OCI-LY3 (cell line): Measurements from ENCODE around the gene USHBP1.

Experiments
- CTCF ChIP-seq: fragments of 200-600, 300-600 bp; sonication (generic); IDR thresholded peaks from 2 replicates; pipeline ENCODE4 v1.5.1; 2014; ENCODE audit warnings: antibody characterized with exemption, low read length, low read depth
- EZH2phosphoT487 ChIP-seq: fragments of 200-600 bp; shearing (Covaris generic); IDR thresholded peaks from 2 replicates; pipeline ENCODE4 v1.6.1; 2018; ENCODE audit warnings: antibody characterized with exemption, mixed run types, low read depth

- TF ChIP-seq CTCF (no peak), EZH2phosphoT487 (no peak)
These were observed 29.1 kb upstream of the USHBP1 start for GRCh38 chr19:17293605-17294004.
